Measurements from ENCODE around the gene LCE2B.

LCE2B gene

GRCh38 chr1:152728986-152729385, 43.1 kb downstream of the LCE2B start:
- no peak for DNase-seq (ENCODE audit: low read depth in 2 of 3, low spot score in 2 of 3)

GRCh38 chr1:152735648-152736047, 49.7 kb downstream of the LCE2B start:
- DNase-seq (ENCODE audit: low read depth in 2 of 3, low spot score in 2 of 3) = no peak
